AG20443 (cell line): Measurements from ENCODE around the gene WNT3A.
A peak's percentile ranks its signal among the peaks of the same experiment; 100 is the strongest.

Source experiments
- DNase-seq: peaks from one replicate; pipeline ENCODE4 v3.0.0; 2012; ENCODE audit warnings: low spot score, mixed read lengths

The WNT3A gene

GRCh38 chr1:228100822-228101613 is 94.2 kb downstream of the WNT3A start:
- no peak for DNase-seq

- no peak for DNase-seq
Observed at GRCh38 chr1:228101614-228101993, 94.8 kb downstream of the WNT3A start.

GRCh38 chr1:228101994-228102790 is 95.4 kb downstream of the WNT3A start:
- peak; percentile 53 for DNase-seq

- DNase-seq, result peak; percentile 99
Observed at GRCh38 chr1:228102791-228103620, 96.2 kb downstream of the WNT3A start, which contains the start of gene C1orf35. Gene C1orf35, minus strand, starts transcription at chr1:228103325. Its CDS starts 98 bp downstream, at chr1:228103227.

GRCh38 chr1:228104526-228105269 is 97.9 kb downstream of the WNT3A start:
- DNase-seq, result no peak

- no peak for DNase-seq
Observed at GRCh38 chr1:228105270-228105995, 98.6 kb downstream of the WNT3A start.

- DNase-seq, result no peak
Observed at GRCh38 chr1:228105996-228106799, 99.4 kb downstream of the WNT3A start.

- no peak for DNase-seq
Observed at GRCh38 chr1:228106800-228107054, 99.9 kb downstream of the WNT3A start.

- no peak for DNase-seq
Observed at GRCh38 chr1:228107636-228108035, 100.8 kb downstream of the WNT3A start.

GRCh38 chr1:228108055-228108690 is 101.4 kb downstream of the WNT3A start:
- DNase-seq, result no peak

GRCh38 chr1:228108742-228109072 is 101.9 kb downstream of the WNT3A start:
- DNase-seq, result no peak

GRCh38 chr1:228109073-228109961 is 102.5 kb downstream of the WNT3A start, which contains the start of gene MRPL55:
Gene MRPL55, minus strand, starts transcription at chr1:228109299. Its CDS starts 1,039 bp downstream, at chr1:228108260.
- DNase-seq, result peak; percentile 97

- no peak for DNase-seq
Observed at GRCh38 chr1:228109962-228110488, 103.2 kb downstream of the WNT3A start.

- no peak for DNase-seq
Observed at GRCh38 chr1:228110556-228110955, 103.8 kb downstream of the WNT3A start.
